NCI-H2107 treated with DMSO at 0.1 percent for 48 hours (cell line): ENCODE data around the gene NDUFS4.
"Not testable (repeated sequence)": the region's sequence is repeated elsewhere in the genome, so short reads cannot be mapped to it uniquely, and the experiment has no call there.

Experiments used
- DNase-seq: peaks from one replicate; lab custom pipeline; 2025; ENCODE audit not compliant: unreplicated experiment; lab: John Stamatoyannopoulos, UW

Gene NDUFS4

DNA sequence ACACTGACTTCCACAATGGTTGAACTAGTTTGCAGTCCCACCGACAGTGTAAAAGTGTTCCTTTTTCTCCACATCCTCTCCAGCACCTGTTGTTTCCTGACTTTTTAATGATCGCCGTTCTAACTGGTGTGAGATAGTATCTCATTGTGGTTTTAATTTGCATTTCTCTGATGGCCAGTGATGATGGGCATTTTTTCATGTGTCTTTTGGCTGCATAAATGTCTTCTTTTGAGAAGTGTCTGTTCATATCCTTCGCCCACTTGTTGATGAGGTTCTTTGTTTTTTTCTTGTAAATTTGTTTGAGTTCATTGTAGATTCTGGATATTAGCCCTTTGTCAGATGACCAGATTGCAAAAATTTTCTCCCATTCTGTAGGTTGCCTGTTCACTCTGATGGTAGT lies 100.1 kb downstream of the NDUFS4 start:
- not testable (repeated sequence) for DNase-seq

DNA sequence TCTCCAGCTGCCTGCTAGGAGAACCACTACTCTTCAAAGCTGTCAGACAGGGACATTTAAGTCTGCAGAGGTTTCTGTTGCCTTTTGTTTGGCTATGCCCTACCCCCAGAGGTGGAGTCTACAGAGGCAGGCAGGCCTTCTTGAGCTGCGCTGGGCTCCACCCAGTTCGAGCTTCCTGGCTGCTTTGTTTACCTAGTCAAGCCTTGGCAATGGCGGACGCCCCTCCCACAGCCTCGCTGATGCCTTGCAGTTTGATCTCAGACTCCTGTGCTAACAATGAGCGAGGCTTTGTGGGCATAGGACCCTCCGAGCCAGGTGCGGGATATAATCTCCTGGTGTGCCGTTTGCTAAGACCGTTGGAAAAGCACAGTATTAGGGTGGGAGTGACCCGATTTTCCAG lies 104.9 kb downstream of the NDUFS4 start:
- not testable (repeated sequence) for DNase-seq

DNA sequence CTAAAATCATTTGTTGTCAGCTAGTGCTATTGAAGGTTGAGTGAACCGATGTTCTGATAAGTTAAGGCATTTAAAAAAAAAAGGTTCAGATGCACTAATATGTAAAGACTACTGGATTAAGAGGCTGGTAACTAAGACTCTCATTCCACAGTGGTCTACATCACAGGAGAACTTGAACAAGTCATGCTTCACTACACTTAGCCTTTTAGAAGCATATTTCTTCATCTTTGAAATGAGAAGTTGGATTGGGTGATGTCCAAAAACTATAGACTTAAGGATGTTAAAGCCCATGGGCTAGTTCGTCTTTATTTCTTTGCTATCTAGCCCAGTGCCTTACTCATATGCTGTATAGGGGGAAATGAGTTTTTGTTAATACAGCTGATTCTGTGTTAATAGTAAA lies 107.2 kb downstream of the NDUFS4 start:
- no peak for DNase-seq

DNA sequence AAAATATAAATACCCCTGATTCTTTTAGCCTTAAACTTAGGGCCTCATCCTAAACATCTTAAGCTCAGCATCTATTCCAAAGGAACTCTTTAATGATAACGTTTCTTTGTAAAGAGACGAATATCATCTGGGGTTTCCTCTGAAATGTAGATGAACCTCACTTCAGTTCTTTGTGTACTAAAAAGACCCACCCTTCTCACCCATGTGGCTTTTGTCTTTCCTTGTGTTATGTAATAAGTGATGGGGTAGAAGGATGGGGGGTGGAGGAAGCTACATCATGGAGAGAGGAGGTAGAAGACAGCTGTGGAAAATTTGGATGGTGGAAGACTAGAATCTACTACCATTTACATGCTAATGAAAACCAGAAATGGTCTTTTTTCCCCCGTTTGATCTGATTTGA lies 111.0 kb downstream of the NDUFS4 start:
- DNase-seq, result no peak

DNA sequence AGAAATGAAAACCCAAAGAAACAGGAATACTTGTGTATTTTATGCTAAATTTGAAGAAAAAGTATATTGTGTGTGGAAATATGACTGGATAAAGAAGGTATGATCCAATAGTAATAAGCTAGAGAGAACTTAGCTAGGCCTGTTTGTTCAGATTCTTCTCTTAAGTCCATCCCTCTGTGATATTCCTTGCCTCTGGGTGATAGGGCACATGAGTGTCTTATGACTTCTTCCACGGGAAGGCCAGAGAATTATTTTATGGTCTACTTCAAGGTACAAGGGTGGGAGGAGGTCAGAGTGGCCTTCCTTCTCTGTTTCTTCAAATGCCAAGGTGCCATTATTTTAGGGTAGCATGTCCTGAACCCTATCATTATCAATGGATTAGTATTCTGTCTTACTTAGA lies 113.7 kb downstream of the NDUFS4 start:
- DNase-seq, result no peak

DNA sequence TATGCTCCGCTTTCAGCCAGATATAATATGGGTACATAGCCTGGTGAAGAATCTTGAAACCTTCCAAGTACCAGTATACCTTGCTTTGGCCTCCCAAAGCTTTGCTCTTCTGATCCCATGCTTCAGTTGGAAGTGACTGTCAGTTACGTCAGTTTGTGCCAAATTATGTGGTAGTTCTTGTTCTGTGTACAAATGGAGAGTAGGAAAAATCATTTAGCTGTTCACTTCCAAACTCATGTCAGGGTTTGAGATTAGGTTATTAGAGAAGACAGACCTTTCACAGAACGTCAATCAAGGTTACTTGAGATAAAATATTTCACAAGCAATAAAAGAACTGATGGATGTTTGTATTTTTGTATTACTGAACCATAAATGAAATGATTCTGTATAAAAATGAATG lies 117.2 kb downstream of the NDUFS4 start:
- DNase-seq, result no peak

DNA sequence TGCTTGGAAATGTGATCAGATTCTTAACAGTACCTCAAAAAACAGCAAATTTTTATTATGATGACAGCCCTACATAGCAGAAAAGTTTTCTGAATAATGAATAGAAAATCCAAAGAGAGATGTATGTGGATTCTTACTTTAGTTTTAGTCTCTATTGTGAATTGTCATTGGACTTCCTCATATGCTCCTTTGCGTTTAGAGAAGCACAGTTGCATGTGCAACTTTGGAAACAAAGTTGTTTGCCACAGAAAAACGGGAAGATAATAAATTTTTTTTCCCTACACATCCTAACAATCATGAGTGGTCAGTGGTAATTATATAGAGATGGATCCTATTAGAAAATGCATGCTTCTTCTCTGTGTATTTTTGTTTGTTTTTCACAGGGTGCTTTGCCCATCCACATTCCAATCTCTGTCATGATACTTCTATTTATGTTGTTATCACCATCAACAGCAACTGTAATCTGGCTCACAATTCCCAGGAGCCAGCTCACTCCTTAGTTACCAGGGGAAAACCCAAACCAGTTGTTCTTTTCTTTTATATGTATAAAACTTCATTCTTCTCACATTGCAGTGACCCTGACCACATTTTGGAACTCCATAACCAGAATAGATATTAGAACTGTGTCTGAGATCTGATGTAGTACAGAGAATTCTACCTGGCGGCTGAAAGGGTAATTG lies 118.7 kb downstream of the NDUFS4 start:
- no peak for DNase-seq

DNA sequence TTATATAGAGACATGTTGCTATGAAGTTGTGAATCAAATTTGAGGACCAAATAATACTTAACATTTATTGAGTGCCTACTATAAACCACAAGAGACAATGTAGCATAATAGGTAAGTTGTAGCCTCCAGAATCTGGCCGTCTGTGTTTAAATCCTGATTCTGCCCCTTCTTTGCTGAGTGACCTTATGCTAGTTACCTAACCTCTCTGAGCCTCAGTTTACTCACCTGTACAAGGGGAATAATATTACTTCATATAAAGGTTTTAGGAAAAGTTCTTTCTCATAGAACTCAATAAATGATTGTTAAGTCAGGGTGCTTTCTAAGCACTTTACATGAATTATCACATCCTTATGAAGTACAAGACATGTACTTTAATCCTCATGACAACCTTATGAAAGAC lies 120.6 kb downstream of the NDUFS4 start:
- no peak for DNase-seq

DNA sequence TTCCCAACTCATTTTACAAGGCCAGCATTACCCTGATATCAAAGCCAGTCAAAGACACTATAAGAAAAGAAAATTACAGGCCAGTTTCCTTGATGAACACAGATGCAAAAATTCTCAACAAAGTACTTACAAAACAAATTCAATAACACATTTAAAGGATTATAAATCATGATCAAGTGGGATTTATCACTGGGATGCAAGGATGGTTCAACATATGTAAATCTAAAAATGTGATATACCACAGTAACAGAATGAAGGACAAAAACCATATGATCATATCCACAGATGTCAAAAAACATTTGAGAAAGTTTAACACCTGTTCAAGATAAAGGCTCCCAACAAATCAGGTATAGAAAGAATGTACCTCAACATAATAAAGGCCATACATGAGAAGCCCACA lies 130.6 kb downstream of the NDUFS4 start:
- no peak for DNase-seq

DNA sequence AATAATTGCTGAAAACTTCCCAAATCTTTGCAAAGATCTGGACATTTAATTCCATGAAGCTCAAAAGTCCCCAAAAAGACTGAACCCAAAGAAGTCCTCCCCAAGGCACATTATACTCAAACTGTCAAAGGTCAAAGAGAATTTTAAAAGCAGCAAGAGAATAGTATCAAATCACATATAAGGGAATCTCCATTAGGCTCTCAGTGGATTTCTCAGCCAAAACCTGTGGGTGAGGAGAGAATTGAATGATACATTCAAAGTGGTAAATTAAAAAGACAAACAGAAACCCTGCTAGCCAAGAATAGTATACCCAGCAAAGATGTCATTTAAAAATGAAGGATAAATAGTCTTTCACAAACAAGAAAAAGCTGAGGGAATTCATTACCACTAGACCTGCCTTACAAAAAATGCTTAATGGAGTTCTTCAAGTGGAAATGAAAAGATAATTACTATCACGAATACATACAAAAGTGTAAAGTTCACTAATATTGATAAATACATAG lies 134.1 kb downstream of the NDUFS4 start:
- DNase-seq, result no peak

- DNase-seq, result not testable (repeated sequence)
These were observed 150.0 kb downstream of the NDUFS4 start for GRCh38 chr5:53710405-53710804.

- no peak for DNase-seq
These were observed 151.9 kb downstream of the NDUFS4 start for GRCh38 chr5:53712327-53712726.

DNA sequence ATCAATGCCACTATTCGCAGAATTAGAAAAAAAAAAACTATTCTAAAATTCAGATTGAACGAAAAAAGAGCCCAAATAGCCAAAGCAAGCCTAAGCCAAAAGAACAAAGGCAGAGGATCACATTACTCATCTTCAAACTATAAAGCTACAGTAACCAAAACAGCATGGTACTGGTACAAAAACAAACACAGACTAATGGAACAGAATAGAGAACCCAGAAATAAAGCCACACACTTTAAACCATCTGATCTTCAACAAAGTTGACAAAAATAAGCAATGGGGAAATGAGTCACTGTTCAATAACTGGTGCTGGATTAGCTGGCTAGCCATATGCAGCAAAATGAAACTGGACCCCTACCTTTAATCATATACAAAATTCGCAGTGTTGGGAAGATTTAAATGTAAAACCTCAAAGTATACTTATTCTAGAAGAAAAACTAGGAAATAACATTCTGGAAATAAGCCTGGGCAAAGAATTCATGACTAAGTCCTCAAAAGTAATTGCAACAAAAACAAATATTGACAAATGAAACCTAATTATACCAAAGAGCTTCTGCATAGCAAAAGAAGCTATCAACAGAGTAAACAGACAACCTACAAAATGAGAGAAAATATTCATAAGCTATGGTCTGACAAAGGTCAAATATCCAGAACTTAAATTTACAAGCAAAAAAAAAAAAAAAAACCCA lies 153.7 kb downstream of the NDUFS4 start:
- no peak for DNase-seq

GRCh38 chr5:53714667-53715010 lies 154.2 kb downstream of the NDUFS4 start:
- no peak for DNase-seq

DNA sequence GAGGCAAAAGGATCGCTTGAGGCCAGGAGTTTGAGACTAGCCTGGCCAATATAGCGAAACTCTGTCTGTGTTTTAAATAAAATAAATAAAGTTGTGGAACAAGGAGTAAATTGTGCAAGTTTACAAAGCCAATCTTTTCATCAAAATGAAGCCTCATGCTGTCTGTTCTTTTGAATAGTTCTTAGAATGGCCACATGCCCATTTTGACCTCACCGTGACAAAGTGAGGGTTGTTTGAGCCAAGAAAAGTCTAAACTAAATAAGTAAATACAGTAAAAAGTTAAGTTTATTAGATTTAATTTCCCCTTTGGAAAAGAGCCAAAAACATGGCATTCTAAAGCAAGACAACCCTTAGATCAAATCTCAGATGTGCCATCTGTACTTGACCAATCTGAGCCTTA lies 165.7 kb downstream of the NDUFS4 start:
- no peak for DNase-seq

DNA sequence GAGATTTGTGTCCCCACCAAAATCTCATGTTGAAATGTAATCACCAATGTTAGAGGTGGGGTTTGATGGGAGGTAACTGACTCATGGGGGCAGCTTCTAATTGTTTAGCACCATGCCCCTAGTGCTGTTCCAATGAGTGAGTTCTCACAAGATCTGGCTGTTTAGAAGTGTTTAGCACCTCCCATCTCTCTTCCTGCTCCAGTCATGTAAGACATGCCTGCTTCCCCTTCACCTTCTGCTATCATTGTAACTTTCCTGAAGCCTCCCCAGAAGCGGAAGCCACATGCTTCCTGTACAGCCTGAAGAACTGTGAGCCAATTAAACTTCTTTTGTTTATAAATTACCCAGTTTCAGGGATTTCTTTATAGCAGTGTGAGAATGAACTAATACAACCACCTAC lies 170.5 kb downstream of the NDUFS4 start:
- no peak for DNase-seq
